Peyer's patch (tissue), 4 donors: ENCODE measurements around the gene MYCBPAP. TPM values are rescaled to one million over a fixed set of nuclear protein-coding genes. Genes with fewer than 3 reads are reported as not detected.

Source experiments
- DNase-seq, 3 donors: peaks; one replicate each; pipeline ENCODE4 v3.0.0-alpha.2; 2017 to 2019
- H3K27ac ChIP-seq, 4 donors: fragments of 200-600 bp; sonication (generic); one replicate each; pipeline ENCODE4 v1.5.1; 2016 to 2019
- H3K27me3 ChIP-seq, 2 donors: fragments of 200-600 bp; sonication (generic); one replicate each; pipeline ENCODE4 v1.5.1; 2019
- H3K36me3 ChIP-seq, 3 donors: fragments of 200-600 bp; sonication (generic); one replicate each; pipeline ENCODE4 v1.5.1; 2016 to 2019
- H3K4me1 ChIP-seq, 4 donors: fragments of 200-600 bp; sonication (generic); one replicate each; pipeline ENCODE4 v1.5.1; 2016 to 2019
- H3K4me3 ChIP-seq, 4 donors: fragments of 200-600 bp; sonication (generic); 1 replicate in 3 of 4; 2 replicates in 1 of 4; pipeline ENCODE4 v1.5.1; 2016 to 2019; ENCODE audit warnings: mild to moderate bottlenecking in 1 of 4
- H3K9me3 ChIP-seq, 4 donors: fragments of 200-600 bp; sonication (generic); one replicate each; pipeline ENCODE4 v1.5.1; 2016 to 2019; ENCODE audit warnings: mild to moderate bottlenecking in 1 of 4
- POLR2A ChIP-seq, 2 donors: fragments of 450-650 bp; IDR thresholded peaks; one replicate each; pipeline ENCODE4 v1.5.1; 2017; ENCODE audit warnings: antibody characterized with exemption in 2 of 2, mild to moderate bottlenecking in 2 of 2, moderate library complexity in 2 of 2
- total RNA-seq, 4 donors: library from RNA; depleted of rRNA; stranded (reverse); fragments of >200 nt; gene quantifications; one replicate each; pipeline ENCODE4 v1.1.0, GENCODE V29; 2016
- TF ChIP-seq, protein P1 (sequence below), 6 experiments: fragments of 450-650 bp in 4 of 6; fragments of 200-600 bp in 2 of 6; sonication (generic) in 1 of 6; IDR thresholded peaks; one replicate each; pipeline ENCODE4 v1.5.1; 2017 to 2019; ENCODE audit warnings: antibody characterized with exemption in 6 of 6, mild to moderate bottlenecking in 3 of 6, moderate library complexity in 1 of 6

Gene MYCBPAP
- total RNA-seq, 4 donors from 2014 or later, result 0.53 to 1.1 TPM; not detected in 2

DNA sequence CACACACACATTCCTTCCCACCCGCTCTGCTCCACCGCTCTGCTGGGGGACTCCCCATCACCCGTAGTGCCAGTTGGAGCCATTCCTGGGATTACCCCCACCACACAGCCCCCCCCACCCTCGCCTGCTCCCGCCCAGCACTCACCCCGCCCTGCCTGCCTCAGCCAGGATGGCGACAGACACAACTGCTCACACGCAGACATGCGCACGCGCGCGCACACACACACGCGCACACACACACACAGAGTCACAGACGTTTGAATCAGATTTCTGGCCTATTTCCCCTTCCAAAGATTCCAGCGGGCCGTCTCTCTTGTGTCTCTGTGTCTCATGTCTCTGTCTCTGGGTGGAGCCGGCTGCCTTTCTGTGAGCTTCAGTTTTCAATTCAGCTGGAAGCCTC, 56.7 kb downstream of the MYCBPAP start:
- Histone ChIP-seq H3K27me3 (peaks cover 0 to 26% of the 10 kb centered on the region in 2 donors), H3K4me1 (peaks cover 0 to 29% (median 19%) of the 10 kb centered on the region in 4 donors), H3K9me3 (no peaks in the 10 kb centered on the region), H3K36me3 (no peaks in the 10 kb centered on the region), H3K4me3 (no peak overlapping the region), H3K27ac (no peak overlapping the region)
- peak in 1 of 3 donors; percentile 65 for DNase-seq
- TF ChIP-seq, protein P1, sequence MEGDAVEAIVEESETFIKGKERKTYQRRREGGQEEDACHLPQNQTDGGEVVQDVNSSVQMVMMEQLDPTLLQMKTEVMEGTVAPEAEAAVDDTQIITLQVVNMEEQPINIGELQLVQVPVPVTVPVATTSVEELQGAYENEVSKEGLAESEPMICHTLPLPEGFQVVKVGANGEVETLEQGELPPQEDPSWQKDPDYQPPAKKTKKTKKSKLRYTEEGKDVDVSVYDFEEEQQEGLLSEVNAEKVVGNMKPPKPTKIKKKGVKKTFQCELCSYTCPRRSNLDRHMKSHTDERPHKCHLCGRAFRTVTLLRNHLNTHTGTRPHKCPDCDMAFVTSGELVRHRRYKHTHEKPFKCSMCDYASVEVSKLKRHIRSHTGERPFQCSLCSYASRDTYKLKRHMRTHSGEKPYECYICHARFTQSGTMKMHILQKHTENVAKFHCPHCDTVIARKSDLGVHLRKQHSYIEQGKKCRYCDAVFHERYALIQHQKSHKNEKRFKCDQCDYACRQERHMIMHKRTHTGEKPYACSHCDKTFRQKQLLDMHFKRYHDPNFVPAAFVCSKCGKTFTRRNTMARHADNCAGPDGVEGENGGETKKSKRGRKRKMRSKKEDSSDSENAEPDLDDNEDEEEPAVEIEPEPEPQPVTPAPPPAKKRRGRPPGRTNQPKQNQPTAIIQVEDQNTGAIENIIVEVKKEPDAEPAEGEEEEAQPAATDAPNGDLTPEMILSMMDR (IDR thresholded peaks at IDR 0.05), result no peak
- no peak for TF ChIP-seq POLR2A (IDR thresholded peaks at IDR 0.05)

DNA sequence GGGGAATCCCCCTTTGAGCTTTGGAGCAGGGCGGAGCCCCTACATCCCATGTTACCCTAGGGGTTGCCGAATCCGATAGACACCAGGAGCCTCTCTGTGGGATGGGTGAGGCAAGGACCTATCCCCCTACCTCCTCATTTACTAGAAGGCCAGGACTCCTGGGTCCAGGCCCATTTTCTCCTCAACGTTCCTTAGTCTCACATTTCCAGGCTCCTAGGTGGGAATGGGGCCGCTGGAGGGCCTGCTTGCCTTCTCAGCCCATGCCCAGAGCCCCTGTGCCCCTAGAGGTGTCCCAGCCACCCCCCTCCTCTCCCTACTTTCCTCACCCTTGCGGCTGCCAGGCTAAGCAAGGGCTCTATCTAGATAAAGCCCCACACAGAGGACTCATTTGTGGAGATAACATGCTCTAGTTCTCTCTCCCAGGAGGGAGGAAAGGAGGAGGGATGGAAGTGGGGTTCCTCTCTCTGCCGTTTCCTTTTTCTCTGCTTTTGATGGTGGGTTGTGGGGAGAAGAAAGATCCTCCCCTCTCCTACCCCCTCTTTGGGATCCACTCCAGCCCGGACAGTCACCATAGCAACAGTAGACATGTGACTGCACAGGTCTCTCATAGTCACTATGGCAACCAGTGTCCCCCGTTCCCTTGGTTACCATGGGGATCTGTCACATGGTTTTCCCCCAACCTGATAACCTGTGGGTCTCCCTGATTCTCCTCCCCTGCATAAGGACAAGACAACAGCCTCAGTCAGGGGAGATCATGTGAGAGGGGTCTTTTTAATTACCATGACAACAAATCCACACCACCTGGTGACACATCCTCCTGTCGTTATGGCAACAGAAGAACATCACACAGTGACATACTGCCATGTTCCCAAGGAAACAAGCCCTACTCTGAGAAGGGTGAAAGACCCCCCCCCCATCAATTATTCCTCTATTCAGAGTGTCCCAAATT, 57.4 kb downstream of the MYCBPAP start:
- H3K36me3 ChIP-seq, result no peaks in the 10 kb centered on the region
- no peak for TF ChIP-seq POLR2A (IDR thresholded peaks at IDR 0.05)
- TF ChIP-seq, protein P1 (IDR thresholded peaks at IDR 0.05), result no peak

DNA sequence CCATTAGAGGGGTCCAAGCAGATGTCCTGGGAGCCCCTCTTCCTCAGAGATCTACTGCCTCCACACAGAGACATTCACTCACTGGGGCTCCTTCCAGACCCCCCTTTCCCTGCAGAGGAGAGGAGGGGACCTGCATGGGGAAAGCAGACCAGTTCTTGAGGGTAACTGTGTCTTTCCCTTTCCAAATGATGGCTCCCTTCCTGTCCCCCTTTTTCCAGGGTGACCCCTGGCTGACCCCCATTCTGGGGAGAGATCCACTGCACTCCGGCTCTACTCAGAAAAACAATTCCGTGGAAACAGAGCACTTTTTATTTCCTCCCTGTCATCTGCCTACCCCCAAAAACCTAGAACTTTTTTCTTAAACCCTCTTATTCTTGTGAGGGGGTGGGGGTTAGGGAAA, 58.6 kb downstream of the MYCBPAP start:
- Histone ChIP-seq H3K36me3 (no peaks in the 10 kb centered on the region), H3K27ac (no peak overlapping the region), H3K4me1 (peaks cover 0 to 10% (median 2%) of the 10 kb centered on the region in 4 donors), H3K4me3 (no peak overlapping the region), H3K27me3 (peaks cover 0 to 11% of the 10 kb centered on the region in 2 donors), H3K9me3 (no peaks in the 10 kb centered on the region)
- TF ChIP-seq, protein P1 (IDR thresholded peaks at IDR 0.05), result no peak
- TF ChIP-seq POLR2A (IDR thresholded peaks at IDR 0.05), result no peak
- no peak for DNase-seq

More for the DNA sequence above, 57.4 kb downstream of the MYCBPAP start:
- no peak for DNase-seq
- no peaks in the 10 kb centered on the region for H3K9me3 ChIP-seq
- H3K4me1 ChIP-seq, result peaks cover 0 to 22% (median 13%) of the 10 kb centered on the region in 4 donors
- no peak overlapping the region for H3K27ac ChIP-seq
- no peak overlapping the region for H3K4me3 ChIP-seq
- peaks cover 0 to 23% of the 10 kb centered on the region in 2 donors for H3K27me3 ChIP-seq

DNA sequence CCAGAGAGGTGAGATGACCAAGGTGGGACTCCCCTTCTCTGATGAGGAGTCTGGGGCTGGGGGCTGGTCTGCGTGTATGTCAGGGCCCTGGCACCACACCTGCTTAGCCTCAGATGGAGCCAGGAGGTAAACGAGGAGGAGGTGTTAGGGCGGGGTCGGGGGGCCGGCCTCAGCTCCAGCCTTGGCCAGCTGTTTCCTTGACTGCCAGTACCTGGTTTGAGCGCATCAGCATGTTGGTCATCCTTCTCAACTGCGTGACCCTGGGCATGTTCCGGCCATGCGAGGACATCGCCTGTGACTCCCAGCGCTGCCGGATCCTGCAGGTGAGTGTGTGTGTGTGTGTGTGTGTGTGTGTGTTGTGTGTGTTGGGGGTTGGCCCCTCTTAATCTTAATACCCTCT, 60.4 kb downstream of the MYCBPAP start:
- Histone ChIP-seq H3K4me3 (no peak overlapping the region), H3K9me3 (no peaks in the 10 kb centered on the region), H3K27me3 (no peaks in the 10 kb centered on the region), H3K36me3 (no peaks in the 10 kb centered on the region), H3K27ac (no peak overlapping the region), H3K4me1 (peaks cover 0 to 6% (median 0%) of the 10 kb centered on the region in 4 donors)
- no peak for DNase-seq
- TF ChIP-seq POLR2A (IDR thresholded peaks at IDR 0.05), result no peak
- TF ChIP-seq, protein P1 (IDR thresholded peaks at IDR 0.05), result no peak

DNA sequence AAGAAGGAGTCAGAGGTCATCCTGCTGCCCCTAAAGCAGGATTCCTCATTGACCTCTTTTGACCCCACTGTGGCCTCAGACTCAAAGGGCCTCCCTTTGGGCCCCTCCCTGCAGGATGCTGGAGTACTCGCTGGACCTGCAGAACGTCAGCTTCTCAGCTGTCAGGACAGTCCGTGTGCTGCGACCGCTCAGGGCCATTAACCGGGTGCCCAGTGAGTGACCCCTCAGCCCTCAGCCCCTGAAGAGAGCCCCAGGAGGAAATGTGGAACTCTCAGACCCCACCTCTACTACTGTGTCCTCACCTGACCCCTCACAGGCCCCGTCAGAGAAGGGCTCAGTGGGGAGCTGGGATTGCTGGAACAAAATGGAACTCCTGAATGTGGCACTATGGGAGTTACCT, 61.4 kb downstream of the MYCBPAP start:
- H3K4me1 ChIP-seq, result peaks cover 0 to 6% (median 0%) of the 10 kb centered on the region in 4 donors
- H3K36me3 ChIP-seq, result no peaks in the 10 kb centered on the region
- H3K4me3 ChIP-seq, result no peak overlapping the region
- no peaks in the 10 kb centered on the region for H3K9me3 ChIP-seq
- no peak for DNase-seq
- no peaks in the 10 kb centered on the region for H3K27me3 ChIP-seq
- H3K27ac ChIP-seq, result no peak overlapping the region
- TF ChIP-seq, protein P1 (IDR thresholded peaks at IDR 0.05), result no peak
- no peak for TF ChIP-seq POLR2A (IDR thresholded peaks at IDR 0.05)
